GM21390 (cell line): ENCODE measurements around the gene ENO3.

Experiments
- ATAC-seq: cut with Tn5 transposase; IDR thresholded peaks from one replicate; pipeline ENCODE4 v1.9.1; 2021; ENCODE audit not compliant: unreplicated experiment

ENO3 gene

DNA sequence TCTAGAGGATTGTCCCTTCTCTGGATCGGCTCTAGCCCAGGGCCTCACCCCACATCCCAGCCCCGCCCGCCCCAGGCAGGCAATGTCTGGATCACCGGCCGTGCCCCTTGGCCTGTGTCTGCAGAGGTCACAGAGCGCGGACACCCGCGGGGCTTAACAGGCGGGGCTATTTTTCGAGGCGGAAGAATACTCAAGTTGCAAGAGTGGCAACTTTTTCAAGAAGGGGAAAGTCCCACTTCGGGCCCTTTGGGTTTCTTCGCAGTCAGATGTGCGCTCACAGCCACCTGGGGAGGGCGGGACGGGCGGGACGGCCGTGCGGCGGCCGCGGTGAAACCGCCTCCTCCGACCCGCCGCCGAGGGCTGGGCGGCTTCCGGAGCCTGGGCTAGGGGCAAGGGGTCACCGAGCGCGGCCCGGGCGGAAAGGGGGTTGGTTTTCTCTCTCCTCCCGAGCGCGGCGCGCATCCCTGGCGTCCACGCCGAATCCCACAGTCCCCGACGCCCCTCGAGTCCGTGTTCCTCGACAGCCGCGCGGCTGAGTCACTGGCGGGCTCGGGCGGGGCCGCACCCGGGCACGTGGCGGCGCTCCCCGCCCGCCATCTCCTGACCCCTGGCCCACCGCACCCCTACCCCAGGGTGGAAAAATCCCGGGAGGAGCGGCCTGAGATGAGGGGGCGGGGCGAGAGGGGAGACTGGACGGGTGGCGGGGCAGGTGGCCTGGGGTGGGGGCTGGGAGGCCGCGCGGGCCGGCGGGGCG is 1.4 kb upstream of the ENO3 start:
- ATAC-seq: no peak

DNA sequence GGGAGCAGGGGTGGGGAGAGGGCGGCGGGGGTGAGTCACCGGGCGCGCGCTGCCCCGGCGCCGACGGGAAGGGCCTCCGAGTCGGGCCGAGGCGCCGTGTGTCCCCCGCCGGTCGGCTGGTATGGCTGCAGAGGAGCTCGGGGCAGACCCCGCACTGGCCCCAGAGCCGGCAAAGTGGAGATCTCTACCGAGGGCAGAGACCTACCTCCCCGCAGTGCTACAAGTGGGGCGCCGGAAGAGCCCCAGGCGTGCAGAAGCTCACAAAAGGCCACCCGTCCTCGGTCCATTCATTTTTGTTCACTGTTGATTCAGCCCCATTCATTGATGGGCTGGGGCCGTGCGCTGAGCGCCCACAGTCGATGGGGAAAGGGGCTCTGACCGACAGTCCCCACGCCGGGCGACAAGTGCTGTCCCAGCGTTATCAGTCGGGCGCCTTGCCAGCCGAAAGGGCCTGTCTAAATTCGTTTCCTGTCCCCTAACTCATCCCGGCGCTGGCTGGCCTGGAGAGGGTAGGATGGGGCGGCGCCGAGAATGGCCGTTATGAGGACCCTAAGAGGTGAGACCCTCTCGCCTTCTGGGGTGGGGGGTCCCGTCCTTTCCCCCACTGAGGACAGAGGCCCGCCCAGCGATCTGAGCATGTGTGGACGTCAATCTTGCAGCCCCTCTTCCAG is 709 bp upstream of the ENO3 start:
- ATAC-seq: no peak

DNA sequence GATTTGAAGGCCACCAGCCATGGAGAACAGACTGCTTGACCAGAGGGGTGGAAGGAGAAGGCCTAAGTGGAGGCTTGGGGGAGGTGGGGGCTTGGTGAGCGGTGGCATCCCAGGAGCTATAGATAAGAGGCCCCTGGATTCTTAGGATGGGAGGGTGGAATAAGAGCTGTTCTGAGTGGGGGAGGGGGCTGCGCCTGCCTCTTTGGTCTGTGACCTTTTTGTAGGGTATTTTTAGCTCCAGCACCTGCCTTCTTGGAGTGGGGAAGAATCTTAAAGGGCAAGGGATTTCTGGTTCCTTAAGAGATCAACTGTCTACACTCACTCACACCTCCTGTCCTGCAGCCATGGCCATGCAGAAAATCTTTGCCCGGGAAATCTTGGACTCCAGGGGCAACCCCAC is 567 bp downstream of the ENO3 start:
- no peak for ATAC-seq

DNA sequence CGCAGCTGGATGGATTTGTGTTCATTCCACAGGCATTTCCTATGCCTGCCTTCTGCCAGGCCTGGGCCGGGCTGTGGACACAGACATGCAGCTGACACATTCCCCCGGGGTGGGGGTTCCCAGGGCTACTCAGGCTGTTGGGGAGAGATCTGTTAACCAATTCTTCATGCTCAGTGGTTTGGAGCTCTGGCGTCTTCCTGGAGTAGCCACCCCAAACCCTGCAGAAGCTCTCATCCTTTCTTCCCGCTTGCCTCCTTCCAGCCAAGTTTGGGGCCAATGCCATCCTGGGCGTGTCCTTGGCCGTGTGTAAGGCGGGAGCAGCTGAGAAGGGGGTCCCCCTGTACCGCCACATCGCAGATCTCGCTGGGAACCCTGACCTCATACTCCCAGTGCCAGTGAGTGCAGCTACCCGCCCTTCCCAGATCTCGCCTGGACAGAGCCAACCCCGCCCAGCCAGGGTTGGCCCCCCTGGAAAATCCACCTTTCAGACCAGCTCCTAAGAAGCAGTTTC is 2.6 kb downstream of the ENO3 start:
- ATAC-seq: no peak

DNA sequence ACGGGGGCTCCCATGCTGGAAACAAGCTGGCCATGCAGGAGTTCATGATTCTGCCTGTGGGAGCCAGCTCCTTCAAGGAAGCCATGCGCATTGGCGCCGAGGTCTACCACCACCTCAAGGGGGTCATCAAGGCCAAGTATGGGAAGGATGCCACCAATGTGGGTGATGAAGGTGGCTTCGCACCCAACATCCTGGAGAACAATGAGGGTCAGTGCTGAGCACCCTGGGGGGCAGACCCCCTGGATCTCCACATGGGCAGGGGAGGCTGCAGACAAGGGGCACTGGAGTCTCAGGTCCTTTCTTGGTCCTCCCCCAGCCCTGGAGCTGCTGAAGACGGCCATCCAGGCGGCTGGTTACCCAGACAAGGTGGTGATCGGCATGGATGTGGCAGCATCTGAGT is 4.2 kb downstream of the ENO3 start:
- ATAC-seq: no peak

DNA sequence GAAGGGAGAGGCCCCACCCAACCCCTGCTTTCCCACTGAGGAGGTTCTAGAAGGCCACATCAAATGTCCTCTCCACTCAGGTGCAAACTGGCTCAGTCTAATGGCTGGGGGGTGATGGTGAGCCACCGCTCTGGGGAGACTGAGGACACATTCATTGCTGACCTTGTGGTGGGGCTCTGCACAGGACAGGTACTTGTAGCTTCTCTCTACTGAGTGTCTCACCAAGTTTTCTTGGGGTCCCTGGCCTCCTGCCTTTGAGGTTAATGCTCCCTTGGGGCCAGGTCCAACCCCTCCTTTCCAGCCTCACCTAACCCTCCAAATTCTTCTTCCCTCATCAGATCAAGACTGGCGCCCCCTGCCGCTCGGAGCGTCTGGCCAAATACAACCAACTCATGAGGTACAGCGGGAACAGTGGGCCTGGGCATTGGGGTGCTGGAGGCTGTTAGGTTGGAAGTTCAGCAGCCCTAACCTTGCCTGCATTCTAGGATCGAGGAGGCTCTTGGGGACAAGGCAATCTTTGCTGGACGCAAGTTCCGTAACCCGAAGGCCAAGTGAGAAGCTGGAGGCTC is 5.7 kb downstream of the ENO3 start:
- ATAC-seq: no peak

DNA sequence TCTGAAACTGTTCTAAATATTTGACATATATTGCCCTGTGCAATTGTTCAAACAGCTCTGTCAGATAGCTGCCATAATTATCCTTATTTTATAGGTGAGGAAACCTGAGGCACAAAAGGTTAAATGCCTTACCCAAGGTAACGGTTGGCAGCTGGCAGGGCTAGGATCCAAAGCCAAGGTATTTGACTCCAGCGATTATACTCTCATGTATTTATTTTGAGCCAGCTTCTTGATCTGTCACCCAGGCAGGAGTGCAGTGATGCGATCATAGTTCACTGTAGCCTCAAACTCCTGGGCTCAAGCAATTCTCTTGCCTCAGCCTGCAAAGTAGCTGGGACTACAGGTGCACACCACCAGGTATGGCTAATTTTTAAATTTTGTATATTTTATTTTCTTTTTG is 7.2 kb downstream of the ENO3 start:
- ATAC-seq: no peak

DNA sequence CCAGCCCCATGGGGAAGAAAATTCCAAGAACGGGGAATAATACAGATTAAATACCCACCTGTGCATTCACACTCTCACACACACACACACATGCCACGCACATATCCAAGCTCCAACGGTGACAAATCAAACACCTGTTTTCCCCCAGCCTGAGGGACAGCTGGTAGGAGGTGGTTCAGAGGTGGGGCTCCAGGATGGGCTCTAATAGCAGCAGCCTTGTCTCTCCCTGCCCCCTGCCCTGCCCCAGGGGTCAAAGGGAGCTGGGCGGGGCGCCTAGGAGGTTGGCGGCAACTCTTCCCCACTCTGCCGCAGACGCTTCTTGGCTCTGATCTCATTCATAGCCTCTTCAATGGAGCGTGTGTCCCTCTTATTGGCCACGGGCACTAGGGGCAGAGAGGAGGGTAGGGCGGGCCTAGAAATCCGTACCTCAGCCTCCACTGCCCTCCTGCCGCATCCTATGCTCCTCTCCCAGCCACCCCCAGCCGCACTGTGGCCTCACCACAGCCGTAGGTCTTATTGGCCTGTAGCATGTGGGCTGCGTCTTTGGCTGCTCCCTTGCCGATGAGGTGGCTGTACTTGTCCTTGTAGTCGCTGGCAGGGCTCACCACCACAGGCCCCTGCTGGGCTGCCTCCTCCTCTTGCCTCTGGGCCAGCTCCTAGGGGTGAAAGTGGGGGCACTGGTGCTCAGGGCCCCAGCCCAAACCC is 8.5 kb downstream of the ENO3 start:
- ATAC-seq: no peak

DNA sequence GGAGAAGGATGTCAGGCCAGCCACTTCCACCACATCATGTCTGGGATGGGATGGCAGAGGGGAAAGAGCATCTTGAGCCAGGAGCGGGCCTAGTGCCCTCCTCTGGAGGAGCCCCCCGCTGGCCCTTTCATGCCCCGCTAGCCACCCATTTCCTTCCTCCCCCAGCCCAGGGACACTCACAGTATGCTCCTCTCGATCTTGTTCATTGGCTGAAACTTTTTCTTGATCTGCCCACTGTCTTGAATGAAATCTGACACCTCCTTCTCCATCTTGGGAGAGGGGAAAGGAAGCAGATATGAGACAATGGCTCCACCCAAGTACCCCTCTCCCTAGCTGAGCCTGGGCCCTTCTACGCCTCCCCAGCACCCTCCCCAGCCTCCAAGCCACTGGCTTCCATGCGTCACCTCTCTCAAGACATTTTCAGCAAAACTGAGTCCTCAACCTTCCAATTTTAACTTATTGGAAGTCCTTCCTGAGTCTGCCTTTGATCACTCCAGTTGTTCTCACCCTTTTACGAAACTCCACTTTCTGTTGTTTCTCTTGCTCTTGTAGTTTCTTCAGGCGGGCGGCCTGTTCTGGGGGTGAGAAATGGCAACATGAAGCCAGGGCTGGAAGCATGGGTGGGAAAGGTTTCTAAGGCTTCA is 9.5 kb downstream of the ENO3 start:
- no peak for ATAC-seq

DNA sequence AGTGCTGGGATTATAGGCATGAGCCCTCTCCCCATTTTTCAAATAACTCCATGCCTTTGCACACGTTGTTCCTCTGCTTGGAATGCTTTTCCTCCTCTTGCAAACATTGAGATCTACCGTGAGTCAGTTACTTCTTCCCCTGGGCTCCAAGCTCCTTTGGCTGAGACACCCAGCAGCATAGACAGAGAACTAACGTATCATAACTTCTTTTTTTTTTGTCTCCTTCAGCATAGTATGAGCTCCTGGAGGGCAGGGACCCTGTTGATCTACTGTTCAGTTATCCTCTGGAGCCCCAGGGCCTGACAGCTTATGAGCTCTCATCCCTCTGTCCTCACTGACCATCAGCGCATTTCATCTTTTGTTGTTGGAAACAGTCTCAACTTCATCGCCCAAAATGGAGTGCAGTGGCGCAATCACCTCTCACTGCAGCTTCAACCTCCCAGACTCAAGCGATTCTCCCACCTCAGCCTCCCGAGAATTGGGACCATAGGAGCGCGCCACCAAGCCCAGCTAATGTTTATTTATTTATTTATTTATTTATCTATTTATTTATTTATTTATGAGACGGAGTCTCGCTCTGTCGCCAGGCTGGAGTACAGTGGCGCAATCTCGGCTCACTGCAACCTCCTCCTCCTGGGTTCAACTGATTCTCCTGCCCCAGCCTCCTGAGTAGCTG is 14.5 kb downstream of the ENO3 start:
- no peak for ATAC-seq

DNA sequence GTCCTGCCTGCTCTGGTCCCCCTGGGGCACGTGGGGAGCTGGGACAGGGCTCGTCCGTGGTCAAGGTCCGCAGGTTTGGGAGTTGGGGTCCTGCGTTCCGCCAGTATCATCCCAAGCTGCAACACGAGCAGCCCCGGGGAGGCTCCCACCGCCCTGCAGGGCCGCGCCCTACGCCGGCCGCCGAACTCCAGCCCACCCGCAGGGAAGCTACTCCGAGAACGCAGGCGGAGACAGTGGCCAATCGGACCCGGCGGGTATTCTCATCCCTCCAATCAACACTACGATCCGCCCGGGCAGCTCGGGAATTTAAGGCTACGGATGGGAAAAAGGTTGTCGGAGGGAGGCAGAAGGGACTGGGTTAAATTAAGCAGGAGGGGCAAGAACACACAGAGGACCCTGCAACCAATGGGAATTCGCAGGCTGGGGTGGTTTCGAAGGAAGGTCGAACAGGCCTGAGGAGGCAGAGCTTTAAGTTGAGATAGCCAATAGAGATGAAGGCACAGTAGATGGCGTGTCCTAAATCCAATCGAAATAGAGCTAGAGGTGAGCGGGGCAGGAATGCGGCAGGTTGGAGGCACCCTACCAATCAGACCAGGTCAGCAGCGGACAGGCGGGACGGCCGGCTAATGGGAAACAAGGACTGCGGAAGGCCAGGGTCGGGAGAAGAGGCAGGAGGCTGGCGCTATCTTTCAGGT is 16.1 kb downstream of the ENO3 start:
- ATAC-seq: peak; percentile 74

DNA sequence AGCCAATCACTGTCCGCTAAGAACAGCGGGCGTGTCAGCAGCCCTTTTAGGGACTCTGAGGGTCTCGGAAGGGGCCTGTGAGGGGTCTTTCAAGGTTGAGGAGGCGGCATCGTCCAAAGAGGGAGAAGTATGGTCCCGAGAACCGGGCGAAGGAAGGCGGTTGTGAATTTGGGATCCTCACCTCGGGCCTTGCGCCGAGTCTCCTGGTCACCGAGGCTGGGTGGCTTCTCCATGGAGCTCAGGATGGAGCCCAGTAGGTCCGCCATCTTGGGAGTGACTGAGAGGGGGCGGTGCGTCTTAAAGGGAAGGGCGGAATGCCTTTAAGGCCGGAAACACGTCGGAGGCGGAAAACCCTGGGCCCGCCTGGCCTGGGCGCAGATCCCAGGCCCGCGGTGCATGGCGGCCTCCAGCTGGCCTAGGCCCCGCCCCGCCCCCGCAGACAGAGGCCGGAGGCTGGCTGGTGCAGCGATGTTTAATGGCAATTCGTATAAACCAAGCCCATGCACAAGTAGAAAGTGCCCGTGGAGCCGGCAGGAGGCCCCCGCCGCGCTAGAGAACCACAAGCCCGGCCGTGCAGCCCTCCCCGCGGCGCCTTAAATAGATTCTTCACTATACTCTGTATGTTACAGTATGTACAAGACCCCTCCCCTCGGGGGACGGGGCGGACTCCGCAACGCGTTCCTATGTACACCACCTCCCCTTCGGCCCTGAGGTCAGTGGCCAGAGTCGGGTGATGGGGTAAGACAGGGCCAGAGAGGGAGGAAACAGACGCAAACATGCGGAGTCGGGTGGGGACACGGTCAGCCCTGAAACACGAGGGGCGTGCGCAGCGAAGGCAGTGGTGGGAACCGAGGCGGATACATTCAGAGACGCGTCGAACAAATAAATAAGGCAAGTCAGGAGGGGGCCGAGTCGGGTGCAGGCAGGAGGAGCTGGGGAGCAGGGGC is 16.9 kb downstream of the ENO3 start, which contains the start of gene SPAG7:
Gene SPAG7 (minus strand): TSS at position 279 of the 947 bp plus-strand sequence. CDS start 13 bp downstream, at position 266.
- ATAC-seq: peak; percentile 49

DNA sequence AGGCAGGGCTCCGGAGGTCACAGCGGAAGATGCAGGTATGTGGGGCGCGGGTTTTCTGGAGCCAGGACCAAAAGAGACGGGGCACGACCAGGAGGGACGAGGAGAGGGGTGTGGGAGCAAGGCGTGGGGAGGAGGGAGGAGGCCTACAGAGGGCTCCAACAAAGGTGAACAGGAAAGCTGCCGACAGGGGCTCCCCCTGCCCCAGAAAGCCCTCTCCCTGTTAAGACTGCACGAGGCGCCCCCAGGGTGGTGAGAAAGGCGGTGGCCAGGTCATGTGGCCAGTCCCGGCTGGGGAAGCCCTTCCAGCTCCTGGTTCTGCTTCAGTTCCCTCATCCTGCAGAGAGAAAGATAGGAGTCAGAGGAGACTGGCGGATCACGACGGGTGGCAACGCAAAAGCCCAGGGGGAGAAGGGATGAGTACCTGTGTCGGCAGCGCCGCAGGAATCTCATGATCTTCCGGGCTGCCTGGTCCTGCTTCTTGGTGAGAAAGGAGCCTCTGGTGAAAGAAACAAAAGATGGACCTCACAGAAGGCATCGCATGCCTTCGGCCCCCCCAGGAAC is 17.6 kb downstream of the ENO3 start:
- ATAC-seq: no peak

DNA sequence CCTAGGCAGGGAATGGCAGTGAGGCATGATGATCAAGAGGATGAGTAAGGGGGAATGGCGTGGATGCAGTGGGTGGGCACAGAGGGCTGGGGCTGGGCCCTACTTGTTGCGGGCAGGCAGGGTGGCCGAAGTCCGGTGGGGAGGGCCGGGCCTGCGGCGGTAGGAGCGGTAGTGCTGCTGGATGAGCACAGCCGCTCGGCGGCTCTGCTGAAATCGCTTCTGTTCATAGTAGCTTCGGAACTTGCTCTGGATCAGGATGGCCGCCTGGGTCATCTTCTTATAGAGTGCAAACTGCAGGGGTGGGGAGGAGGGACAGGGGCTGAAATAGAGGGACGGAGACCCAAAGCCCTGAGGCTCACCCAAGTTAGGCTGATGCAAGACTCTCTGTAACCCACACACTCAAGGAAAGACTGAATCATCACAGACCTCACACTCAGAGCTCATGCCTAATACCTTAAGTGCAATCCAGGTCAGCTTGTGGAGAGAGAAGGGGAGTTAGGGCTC is 18.2 kb downstream of the ENO3 start:
- no peak for ATAC-seq

DNA sequence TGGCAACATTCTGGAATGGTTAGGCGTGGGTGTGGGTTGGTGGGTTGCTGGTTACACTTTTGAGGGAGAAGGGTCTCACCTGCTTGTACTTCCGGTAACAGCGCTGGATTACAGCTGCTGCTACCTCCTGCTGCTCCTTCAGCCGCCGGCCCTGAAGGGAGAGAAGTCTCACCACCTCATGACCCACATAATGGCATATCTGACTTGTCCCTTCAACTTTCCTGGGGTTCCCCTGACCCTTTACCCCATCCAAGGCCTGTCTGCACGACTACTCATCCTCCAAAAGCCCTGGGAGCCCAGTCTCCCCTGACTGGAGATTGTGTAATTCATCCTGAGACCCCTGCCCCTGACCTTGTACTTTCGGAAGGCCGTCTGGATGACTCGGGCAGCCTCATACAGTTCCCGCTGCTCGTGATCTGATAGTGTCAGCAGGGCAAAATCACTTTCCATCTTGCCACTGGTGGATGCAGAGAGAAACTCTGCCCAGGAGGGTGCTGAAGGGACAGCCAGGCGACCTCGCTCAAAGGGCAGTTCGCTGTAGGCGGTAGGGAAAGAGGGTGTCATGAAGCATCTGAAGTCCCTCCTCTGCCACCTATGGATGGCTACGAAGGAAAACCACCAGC is 18.7 kb downstream of the ENO3 start:
- ATAC-seq: no peak

DNA sequence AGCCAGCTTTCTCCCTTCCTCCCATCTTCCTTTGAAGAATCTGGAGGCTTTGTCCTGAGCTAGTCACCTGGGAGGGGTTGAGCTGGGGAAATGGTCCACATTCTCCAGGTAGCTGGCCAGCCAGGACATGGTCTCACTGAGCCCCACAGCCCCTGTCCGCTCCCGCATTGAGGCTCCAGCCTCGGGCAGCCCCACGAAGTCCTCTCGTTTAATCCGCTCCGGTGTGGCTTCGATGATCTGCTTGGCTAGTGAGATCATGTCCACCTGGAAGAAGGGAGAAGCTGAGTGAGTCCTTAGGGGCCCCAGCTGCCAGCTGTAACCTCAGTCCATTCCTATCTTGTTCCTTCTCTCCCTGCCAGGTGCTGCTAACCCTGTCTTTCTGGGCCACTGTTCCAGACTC is 19.4 kb downstream of the ENO3 start:
- no peak for ATAC-seq

DNA sequence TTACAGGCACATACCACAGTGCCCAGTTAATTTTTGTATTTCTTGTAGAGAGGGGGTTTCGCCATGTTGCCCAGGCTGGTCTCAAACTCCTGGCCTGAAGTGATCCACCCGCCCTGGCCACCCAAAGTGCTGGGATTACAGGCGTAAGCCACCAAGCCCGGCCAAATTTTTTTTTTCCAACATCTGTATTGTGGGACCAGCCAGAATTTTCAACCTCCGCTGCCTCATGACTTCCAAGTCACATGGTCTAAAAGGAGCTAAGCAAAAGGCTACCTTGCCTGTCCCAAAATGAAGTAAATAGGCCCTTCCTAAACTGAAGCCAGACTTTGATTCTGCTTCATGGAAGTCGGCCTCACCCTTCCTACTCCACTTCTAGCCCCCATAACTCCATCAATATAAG is 20.9 kb downstream of the ENO3 start:
- ATAC-seq: no peak

DNA sequence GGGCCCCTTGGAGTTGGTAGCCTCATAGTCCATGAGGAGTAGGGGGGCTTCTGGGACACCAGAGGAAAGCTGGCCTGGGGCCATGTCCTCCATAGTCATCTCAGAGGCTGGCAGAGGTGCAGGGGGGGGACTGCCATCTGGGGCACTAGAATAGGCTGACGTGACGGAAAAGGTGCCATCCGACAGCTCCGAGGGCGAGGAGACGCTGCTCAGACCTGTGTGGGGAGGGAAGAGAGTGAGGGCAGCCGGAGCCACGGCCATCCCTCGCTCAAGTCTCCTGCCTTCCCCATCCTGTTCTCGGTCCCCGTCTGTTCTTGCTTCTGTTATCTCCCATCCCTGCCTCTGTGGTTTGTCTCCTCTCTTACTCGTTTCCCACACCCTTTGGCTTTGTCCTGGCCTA is 21.4 kb downstream of the ENO3 start:
- ATAC-seq: no peak
